NCI-H2081 treated with DMSO at 0.1 percent for 48 hours (cell line): ENCODE data around the gene PRKRIP1.
"Not testable (repeated sequence)": the region's sequence is repeated elsewhere in the genome, so short reads cannot be mapped to it uniquely, and the experiment has no call there.

Source experiments
- DNase-seq: peaks from one replicate; lab custom pipeline; 2025; lab: John Stamatoyannopoulos, UW

The PRKRIP1 gene

DNA sequence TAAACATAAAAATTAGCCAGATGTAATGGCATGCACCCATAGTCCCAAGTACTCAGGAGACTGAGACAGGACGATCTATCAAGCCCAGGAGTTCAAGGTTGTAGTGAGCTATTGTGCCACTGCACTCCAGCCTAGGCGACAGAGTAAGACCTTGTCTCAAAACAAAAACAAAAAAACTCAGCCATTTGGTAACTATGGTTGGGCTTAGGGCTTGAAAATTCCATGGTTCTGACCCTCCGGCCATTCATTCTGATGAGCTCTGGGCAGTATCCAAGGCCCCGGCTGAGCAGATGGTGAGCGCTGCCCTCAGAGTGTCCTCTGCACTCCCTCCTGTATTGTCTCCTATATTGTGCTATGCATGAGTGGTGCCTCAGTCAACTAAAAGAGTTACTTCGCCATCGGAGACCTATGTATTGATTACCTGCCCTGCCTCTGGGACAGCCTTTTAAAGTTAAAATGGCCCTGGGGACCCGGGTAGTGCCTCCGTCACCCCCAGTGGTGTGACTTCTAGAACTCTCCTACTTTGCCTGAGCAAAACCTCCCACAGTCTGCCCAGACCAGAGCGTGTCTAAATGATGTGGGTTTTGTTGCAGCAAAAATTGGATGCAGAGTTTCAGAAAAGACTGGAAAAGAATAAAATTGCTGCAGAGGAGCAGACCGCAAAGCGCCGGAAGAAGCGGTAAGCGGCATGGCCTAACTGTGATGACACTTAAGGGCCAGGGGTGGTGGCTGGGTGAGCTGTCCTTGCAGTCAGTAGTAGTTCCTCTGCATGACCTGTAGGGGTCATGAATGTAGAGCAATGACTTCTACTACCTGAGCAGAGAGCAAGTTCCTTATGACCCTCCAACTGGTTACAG, 8.1 kb downstream of the PRKRIP1 start:
- DNase-seq: no peak

DNA sequence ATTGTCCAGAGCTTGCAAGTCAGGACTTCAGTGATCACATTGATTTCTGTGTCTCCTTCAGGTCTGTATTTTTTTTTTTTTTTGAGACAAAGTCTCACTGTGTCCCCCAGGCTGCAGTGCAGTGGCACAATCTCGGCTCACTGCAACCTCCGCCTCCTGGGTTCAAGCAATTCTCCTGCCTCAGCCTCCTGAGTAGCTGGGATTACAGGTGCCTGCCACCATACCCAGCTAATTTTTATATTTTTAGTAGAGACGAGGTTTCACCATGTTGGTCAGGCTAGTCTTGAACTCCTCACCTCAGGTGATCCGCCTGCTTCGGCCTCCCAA, 8.7 kb downstream of the PRKRIP1 start:
- DNase-seq: not testable (repeated sequence)

DNA sequence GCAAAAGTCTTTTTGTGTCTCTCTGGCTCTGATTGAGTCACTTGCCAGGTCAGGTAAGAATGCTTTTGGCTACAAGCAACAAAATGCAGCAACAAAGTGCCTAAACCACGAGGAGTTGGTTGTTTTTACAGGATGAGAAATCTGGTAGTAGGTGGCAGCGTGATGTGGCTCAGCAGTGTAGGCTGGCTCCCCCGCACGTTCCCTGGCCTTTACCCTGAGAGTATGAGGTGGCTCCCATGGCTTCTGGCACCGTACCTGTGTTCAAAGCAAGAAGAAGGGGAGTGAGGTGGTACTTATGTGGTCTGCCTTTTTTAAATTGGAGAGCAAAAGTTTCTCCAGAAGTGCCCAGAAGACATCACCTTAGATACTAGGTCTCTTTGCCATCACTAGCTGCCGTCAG, 11.7 kb downstream of the PRKRIP1 start:
- no peak for DNase-seq

DNA sequence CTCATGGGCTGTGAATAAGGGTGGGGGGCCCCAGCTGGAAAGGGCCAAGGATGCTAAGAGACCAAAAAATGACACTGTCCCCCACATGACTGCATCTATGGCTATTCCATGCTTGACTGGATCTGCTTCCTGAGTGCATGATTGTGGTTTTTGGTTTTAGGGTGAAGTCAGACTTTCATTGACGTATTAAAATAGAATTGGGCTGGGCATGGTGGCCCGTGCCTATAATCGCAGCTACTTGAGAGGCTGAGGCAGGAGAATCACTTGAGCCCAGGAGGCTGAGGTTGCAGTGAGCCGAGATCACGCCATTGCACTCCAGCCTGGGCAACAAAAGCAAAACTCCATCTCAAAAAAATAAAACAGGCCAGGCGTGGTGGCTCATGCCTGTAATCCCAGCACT, 12.4 kb downstream of the PRKRIP1 start:
- DNase-seq: not testable (repeated sequence)

DNA sequence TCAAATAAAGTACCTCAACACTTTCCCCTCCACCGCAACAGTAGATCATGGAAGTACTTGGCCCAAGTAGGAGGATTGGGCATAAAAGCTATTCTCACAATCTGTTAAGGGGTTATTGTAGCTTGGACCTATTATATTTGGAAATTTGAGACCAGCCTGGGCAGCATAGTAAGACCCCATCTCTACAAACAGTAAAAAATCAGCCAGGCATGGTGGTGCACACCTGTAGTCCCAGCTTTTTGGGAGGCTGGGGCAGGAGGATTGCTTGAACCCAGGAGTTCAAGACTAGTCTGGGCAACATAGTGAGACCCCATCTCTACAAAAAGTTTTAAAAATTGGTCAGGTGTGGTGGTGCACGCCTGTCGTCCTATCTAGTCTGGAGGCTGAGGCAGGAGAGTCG, 13.2 kb downstream of the PRKRIP1 start:
- DNase-seq: no peak

DNA sequence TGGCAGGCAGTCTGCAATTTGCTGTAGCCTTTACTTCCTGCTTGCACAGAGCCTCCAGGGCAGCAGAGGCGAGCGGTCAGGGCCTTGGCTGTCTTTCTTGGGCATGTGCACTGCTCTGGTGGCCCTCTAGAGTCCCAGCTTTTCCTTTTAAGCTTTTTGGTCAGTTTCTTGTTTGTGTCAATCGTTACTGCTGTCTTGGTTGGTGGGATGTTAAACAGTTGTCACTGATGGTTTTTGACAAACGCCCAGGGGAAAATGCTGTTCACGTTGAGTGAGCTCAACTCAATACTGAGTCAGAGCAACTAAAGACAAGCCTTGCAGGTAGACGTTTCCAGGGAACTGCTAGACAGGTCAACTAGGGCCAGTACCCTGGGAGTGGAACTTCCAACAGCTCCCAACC, 14.0 kb downstream of the PRKRIP1 start:
- DNase-seq: no peak

DNA sequence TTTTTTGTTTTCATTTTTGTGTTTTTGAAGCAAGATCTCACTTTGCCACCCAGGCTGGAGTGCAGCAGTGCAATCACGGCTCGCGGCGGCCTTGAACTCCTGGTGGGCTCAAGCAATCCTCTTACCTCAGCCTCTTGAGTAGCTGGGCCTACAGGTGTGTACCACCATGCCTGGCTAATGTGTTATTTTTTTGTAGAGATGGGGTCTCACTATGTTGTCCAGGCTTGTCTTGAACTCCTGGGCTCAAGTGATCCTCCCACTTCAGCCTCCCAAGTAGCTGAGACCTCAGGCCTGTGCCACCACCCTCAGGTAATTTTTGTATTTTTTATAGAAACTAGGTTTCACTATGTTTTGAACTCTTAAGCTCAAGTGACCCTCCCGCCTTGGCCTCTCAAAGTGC, 14.8 kb downstream of the PRKRIP1 start:
- no peak for DNase-seq

DNA sequence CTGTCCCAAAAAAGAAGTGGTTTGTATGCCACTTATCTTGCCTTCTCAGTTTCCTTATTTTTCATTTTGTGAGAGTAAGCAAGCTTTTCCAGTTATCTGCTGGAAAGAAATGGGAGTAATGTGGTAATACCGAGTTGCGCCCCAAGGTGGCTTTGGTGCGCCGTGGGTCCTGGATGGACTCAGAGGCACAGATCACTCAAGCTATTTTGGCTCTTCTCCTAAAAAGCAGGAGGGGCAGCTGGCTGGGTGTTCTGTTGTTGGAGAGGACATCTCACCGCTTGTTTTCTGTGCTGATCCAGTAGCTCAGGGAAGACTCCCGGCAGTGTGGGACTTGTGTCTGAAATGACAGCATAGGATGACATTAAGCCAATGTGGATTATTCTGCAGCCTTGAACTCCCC, 16.4 kb downstream of the PRKRIP1 start:
- DNase-seq: no peak

DNA sequence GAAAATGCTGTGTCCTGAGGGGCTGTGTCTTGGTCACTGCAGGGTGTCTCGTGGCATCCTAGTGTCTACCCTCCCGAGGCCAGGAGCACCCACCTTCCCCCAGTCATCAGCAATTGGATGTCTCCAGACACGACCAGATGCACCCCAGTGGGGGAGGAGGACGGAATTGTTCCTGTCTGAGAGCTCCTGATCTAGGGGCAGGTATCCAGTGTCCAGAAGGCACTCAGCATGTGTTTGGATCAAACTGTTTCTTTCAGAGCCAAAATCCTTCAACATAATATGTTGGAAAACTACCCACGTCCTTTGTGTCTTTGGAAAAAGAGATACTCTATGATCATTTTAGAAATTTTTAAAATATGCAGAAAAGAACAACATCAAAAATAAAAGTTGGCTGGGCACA, 16.9 kb downstream of the PRKRIP1 start:
- DNase-seq: no peak

DNA sequence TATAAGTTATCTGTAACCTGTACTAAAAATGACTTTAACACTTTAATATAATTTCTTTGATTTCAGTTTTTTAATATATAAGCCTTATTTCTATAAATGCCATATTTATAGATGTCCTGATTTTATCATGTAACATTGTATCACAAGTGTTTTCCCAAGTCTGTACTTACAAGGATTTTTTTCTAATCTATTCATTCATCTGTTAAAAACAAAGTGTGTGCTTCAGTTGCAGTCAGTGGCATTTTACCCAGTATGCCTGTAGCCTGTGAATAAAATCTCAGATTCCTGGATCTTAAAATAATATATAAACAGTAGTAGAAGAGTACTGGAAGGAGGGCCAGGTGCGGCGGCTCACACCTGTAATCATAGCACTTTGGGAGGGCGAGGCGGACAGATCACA, 17.4 kb downstream of the PRKRIP1 start:
- no peak for DNase-seq

DNA sequence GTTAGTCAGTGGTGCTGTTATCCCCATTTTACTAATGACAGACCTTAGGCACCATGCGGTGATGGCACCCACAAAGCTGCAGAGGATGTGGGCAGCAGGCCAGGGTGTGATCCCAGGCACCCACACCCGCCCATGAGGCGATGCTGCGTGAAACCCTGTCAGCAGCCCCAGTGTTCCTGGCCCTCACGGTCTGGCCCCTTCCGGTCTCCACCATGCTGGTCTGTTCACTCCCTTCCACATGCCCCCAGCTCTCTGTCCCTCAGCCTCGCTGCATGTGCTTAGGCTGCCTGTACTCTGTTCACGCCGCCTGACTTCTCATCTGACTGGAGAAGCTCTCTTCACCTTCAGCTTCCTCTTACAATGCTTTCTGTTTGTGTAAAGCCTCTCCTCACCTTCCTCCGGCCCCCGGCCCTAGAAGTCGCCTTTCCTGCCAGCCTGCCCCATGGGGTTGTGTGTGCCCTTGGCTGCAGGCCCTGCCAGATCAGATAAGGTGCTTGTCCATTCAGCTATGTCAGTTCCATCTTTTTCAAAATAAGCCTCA, 19.6 kb downstream of the PRKRIP1 start:
- no peak for DNase-seq

DNA sequence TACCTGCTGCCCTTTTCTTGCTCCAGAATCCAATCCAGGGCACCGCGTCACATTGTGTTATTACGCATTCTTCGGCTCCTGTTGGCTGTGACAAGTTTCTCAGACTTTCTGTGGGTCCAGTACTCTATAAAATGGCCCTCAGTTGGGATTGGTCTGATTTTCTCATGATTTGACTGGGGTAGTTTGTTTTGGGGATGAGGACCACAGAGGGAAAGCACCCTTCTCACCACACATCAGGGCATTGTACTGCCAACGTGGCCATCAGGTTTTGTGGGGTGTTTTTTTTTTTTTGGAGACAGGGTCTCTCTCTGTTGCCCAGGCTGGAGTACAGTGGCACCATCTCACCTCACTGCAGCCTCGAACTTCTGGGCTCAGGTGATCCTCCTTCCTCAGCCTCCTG, 20.2 kb downstream of the PRKRIP1 start:
- no peak for DNase-seq

DNA sequence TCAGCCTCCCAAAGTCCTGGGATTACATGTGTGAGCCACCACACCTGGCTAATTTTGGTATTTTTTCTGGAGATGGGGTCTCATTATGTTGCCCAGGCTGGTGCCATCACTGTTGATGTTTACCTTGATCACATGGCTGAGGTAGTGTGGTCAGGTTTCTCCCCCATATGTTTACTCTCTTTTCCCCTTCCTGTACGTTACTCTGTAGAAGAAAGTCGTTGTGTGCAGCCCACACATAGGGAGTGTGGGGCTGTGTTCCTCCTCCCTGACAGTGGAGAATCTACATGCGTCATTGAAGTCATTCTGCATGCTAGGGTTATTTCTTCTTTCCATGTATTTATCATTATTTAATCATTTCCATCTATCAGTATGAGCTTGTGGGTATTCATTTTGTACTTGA, 20.9 kb downstream of the PRKRIP1 start:
- DNase-seq: no peak

DNA sequence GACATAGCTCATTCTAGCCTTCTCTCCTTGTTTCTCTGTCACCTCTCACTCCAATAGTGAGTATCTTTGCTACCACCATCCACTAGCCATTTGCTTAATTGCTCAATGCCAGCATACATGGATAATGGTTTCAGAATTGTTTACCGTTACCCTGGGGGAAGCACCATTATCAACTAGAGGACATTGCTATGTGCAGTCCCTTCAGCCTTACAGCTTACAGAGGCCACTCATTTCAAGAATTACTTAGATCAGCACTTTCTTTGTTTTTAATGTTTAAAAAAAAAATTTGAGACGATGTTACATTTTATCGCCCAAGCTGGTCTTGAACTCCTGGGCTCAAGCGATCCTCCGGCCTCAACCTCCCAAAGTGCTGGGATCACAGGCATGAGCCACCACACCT, 22.4 kb downstream of the PRKRIP1 start:
- DNase-seq: no peak

DNA sequence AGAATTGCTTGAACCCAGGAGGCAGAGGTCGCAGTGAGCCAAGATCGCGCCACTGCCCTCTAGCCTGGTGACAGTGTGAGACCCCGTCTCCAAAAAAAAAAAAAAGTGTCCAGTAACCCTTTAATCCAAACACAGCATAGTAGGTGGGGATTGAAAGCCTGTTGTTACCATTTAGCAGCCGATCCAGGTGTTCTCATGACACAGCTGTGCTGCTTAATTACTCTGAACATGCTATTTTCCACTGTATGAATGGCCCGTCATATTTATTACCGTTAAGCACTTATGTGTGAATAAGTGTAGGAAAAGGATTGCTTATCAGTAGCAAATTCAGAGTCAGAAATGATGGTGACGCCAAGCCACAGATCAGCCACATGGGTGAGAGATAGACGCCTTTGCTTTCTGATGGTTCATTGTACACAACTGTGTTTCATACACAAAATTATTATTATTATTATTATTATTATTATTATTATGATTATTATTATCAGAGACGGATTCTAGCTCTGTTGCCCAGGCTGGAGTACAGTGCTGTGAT, 25.6 kb downstream of the PRKRIP1 start:
- no peak for DNase-seq

DNA sequence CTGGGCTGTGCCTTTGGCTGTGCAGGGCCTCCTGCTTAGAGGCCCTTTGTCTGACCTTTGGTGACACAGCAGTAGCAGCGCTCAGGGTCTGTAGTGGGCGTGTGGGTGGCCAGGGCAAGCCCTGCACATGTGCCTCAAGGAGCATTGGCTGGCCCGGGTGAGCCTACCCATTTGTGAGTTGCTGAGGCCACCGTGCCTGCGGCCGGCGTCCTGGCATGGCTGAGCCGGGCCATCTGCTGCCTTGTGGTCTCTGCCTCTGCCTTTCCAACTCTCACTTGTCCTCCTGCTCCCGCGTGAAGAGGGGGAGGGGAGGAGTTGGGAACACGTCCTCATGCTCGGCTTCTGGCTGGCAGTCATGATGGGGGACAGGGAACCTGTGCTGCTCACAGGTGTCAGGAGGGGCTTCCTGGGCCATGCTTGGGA, 28.0 kb downstream of the PRKRIP1 start:
- DNase-seq: no peak

DNA sequence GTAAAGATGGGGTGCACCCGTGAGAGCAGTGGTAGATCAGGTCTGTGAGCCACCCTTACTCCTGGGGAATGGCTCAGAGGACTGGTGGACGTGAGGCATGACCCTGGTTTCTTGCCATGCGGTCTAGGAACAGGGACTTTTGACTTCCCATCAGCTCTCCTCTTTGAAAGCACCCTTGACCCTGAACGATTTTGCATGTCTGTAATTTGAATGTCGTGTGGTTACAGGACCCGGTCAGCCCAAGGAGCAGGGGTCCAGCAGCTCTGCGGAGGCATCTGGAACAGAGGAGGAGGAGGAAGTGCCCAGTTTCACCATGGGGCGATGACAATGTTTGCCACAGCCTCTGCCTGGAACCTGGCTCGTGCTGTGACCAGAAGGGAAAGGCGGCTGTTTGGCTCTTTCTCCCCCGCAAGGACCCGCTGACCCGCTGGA, 28.6 kb downstream of the PRKRIP1 start:
- DNase-seq: no peak

DNA sequence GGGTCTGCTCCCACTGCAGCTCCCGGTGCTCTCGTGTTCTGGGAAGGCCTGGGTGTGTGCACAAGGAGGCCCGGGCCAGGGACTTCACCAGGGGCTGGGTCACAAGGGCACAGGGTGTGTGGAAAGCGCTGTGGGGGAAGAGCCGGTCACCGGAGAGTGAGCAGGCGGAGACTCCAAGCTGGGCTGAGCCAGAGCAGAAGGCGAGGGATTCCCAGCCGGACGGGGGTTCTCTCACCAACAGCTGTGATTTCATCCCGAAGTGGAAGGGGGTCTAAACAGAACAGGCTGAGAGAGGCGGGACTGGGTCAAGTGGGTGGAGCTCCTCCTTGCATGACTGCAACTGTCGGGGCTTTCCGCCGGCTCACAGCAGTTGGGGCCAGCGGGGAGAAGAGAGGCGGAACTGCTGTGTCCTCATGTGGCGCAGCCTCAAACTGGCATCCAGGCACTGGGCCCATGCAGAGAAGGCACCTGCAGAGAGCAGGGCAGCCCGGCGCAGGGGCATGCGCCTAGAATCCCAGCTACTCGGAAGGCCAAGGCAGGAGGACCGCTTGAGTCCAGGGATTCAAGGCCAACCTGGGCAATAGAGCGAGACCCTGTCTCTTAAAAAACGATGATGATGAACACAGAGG, 29.6 kb downstream of the PRKRIP1 start:
- DNase-seq: no peak

DNA sequence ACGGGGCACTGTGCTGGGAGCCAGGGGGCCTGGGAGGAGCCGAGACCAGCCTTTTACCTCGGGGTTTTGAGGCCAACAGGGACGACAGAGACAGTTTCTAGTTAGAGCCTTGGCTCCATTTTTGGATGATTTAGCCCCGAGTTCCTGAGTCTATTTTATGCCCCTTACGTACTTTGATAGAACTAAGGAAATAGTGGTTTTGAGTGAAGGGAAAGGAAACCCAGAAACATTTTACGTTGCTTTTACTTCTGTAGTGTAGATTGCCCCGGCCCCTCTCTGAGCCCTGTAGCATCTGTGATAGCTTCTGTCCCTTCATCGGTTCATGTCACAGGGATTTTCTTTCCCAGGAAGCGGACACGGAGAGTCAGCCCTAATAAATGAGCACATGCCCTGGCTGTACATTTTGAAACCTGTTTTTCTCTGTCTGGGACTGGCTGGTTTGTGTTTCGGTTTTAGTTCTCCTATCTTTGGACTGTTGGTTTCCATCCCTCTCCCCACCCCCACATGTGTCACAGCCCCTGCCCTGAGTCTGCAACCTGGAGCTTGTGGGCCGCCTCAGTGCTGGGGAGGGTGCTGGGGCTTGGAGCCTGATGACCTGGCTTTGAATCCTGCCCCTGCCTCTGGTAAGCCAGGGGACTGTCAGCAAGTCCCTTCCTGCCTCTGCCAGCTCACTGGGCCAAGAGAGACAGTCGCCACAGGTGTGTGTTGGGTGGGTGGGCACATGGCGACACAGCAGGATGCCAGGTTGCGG, 30.3 kb downstream of the PRKRIP1 start:
- DNase-seq: no peak

DNA sequence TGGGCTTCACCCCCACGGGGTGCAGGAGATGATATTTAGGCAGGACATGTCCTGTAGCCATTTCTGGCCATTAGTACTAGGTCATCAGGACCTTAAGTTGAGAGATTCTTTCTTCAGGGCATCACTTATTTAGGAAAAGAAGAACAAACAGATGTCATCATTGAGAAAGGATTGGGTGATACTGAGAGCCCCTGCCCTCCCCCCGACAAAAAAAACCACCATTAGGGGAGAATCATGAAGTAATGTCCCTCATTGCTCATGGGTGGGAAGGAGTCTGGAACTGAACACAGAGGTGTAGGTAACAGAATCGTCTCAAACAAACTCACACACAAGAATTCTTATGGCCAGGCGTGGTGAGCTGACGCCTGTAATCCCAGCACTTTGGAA, 30.8 kb downstream of the PRKRIP1 start:
- no peak for DNase-seq

DNA sequence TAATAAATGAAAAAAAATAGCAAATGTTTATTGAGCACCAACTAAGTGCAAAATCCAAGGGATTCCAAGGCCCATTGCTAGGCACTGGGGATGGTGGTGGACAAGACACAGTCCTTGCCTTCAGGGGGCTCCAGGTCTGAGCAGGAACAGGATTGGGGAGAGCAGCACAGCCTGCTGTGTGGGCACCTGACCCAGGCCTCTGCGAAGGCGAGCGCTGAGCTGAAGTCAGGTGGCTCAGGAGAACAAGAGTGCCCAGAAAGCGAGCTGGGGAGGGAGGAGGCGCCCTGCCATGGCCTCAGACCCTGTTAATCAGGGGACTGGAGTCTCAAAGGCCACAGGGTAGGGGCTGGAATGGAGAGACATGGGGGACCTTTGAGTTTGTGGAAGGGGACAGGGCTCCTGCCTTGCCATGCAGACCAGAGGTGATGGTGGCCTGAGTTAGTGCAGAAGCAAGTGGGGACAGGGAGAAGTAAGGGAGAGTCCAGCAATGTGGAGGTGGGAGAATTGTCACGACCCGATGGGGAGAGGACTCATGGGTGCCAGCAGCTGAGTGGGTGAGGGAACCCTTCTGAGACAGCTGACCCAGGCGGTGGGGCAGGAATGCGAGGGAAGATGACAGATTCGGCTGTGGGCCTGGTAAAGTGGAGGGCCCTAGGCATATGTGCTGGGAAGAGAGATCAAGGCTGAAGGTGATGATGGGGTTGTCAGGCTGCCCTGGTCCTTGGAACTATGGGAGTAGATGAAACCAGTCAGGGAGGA, 33.2 kb downstream of the PRKRIP1 start:
- DNase-seq: no peak
